22Rv1 (cell line): Measurements from ENCODE around the gene CPNE2.

ENCODE experiments used
- H3K27ac ChIP-seq: fragments of 450-650 bp; 2 replicates; pipeline ENCODE4 v1.5.1; 2017
- CTCF ChIP-seq: fragments of 450-650 bp; IDR thresholded peaks from 2 replicates; pipeline ENCODE4 v1.5.1; 2017; ENCODE audit warnings: mild to moderate bottlenecking
- ZFX ChIP-seq: fragments of 450-650 bp; IDR thresholded peaks from 2 replicates; pipeline ENCODE4 v1.6.1; 2017; ENCODE audit warnings: antibody characterized with exemption, borderline replicate concordance

Gene CPNE2

DNA sequence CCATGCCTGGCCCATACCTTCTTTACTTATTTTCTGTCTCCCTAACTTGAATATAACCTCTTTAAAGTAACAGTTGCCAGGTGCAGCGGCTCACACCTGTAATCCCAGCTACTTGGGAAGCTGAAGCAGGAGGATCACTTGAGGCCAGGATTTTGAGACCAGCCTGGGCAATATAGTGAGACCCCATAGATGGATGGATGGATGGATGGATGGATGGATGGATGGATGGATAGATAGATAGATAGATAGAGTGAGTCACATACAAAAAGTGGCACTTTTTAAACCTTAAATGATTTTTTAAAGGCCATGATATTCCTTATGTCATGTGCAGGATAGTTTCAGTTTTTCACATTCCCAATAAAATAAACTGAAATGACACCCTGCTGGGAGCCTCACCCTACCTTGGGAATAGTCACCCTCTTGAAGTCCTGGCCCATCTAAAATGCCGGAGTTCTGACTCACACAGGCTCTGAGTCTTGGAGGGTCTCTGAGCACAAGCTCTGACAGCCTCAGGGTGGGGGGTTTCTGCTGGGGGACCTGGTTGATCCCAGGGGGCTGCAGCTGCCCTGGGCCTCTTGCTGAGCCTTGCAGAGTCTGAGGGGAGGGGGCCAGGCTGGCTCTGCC, 26.2 kb downstream of the CPNE2 start:
- no peak for TF ChIP-seq CTCF
- TF ChIP-seq ZFX: no peak
- no peak overlapping the region for H3K27ac ChIP-seq

DNA sequence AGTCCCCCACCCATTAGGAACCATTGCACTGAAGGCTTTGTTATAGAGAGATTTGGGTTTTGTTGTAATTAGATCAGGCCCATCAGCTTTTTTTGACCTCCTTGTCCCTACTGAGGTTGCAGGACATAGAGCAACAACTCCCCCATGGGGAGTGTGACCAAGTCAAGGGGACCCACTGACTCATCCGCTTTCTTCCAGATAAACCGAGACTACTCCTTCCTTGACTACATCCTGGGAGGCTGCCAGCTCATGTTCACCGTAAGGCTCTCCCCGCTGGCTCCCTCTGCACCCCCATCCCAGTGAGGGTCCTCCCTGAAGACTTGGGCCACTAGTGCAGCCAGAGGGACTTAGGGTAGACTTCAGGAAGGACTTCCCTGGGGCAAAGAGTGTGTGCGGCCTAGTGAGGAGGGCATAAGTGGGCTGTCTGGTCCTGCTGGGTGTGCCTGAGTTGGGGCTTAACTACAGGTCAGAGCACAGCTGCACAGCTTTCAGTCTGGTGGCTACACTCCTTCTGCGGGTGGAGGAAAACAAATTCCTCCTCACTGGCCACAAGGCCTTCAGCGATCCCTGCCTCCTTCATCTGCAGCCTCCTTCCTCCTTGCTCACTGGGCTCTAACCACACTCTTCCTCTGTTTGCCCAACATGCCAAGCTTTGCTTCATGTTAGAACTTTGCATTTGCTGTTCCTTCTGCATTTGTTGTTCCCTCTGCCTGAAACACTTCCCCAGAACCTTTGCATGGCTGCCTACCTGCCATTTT, 31.0 kb downstream of the CPNE2 start:
- no peak overlapping the region for H3K27ac ChIP-seq
- TF ChIP-seq CTCF (no peak), ZFX (no peak)

DNA sequence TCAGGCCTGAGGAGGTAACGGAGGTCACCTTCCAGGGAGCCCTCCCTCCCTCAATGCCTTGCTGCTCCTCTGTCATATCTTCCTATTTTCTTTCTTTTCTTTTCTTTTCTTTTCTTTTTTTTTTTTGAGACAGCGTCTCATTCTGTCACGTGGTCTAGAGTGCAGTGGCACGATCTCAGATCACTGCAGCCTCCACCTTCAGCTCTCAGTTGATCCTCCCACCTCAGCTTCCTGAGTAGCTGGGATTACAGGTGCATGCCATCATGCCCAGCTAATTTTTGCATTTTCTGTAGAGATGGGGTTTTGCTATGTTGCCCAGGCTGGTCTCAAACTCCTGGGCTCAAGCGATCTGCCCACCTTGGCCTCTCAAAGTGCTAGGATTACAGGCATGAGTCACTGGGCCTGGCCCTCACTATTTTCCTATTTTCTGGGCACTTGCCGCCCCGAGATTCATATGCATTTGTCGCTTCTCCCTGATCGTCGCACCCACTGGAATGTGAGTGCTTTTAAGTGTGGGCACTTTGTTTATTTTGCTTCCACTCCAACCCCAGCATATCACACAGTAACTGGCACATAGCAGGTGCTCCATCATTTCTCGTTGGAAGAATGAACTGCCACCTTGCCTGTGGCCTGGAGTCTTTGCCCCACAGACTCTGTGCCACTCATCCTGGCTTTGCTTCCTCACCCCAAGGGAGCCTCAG, 31.7 kb downstream of the CPNE2 start:
- TF ChIP-seq CTCF: no peak
- no peak for TF ChIP-seq ZFX
- no peak overlapping the region for H3K27ac ChIP-seq

DNA sequence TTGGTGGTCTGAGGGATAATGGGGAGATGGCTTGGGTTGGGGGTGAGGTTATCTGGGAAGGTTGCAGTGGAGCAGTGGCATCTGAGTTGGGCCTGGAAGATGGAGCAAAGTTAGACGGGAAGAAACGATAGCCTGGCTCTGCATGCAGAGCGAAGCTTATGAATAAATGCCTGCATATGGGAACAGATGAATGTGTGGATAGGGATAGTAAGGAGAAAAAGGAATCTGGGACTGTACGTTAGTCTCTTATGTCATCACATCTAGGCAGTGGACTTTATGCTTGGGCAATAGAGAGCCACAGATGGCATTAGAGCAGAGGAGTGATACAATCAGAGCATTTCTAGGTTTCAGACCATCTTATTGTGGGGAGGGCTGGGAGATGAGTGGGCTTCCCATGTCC, 33.0 kb downstream of the CPNE2 start:
- TF ChIP-seq ZFX (no peak), CTCF (no peak)
- H3K27ac ChIP-seq: no peak overlapping the region

DNA sequence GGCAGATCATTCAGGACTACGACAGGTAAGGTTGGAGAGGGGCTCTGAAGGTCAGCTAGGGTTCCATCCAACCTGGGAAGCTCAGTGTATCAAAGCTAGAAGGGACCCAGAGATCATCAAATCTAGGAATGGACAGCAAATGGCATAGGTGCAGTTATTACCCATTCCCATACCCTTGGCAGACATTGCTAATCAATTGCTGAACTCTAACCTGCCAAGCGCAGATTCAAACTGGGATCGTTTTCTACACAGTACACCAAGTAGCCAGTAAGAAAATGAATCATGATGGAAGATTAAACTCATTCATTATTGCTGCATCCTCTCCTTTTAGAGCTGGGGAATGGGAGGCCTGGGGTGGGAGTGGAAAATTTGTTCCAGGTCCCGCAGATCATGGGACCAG, 33.6 kb downstream of the CPNE2 start:
- TF ChIP-seq ZFX (no peak), CTCF (no peak)
- no peak overlapping the region for H3K27ac ChIP-seq

GRCh38 chr16:57126411-57126810, 34.0 kb downstream of the CPNE2 start:
- no peak for TF ChIP-seq ZFX
- no peak for TF ChIP-seq CTCF
- H3K27ac ChIP-seq: no peak overlapping the region
